RKO (cell line): ENCODE data around the gene LRMDA.
"Not testable (repeated sequence)": the region's sequence is repeated elsewhere in the genome, so short reads cannot be mapped to it uniquely, and the experiment has no call there.

Experiments
- DNase-seq: peaks from one replicate; pipeline ENCODE4 v3.0.0-alpha.2; 2016; ENCODE audit warnings: low spot score

Gene LRMDA

DNA sequence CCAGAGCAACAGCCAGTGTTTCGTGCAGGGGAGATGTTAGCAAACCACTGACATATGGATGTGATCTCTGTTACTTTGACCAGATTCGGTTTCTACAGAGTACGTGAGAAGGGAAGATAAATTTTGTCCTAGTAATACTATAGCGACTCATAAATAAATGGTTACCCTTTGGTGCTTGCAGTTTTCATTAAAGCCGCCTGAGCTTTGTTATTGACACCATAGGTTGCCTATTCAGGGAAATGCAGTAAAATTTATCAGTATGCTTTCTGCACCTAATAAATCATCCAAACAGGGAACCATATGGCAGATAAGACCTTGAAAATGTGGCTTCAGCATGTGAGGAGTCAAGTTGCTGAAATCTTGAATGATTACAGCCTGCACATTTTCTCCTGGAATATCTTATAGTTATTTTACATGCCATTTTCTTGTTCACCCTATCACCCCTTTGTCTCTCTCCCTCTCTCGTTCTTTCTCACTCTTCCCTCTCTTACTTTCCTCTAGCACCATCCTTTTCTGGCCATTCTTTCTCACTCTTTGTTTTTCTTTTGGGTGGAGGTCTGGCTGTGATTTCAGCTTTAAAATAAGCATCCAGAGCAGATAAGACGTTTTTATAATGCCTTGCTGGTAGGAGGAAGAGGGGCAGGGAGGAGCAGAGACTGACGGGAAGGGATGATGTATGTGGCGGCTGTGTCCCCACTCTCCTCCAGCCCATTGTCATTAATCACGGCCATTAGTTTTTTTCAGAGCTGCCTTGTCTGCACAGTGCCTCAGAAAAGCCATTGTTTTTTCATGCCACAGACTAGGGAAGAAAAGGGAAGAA, 182.5 kb downstream of the LRMDA start:
- no peak for DNase-seq

GRCh38 chr10:75616076-75616475, 184.7 kb downstream of the LRMDA start:
- no peak for DNase-seq

DNA sequence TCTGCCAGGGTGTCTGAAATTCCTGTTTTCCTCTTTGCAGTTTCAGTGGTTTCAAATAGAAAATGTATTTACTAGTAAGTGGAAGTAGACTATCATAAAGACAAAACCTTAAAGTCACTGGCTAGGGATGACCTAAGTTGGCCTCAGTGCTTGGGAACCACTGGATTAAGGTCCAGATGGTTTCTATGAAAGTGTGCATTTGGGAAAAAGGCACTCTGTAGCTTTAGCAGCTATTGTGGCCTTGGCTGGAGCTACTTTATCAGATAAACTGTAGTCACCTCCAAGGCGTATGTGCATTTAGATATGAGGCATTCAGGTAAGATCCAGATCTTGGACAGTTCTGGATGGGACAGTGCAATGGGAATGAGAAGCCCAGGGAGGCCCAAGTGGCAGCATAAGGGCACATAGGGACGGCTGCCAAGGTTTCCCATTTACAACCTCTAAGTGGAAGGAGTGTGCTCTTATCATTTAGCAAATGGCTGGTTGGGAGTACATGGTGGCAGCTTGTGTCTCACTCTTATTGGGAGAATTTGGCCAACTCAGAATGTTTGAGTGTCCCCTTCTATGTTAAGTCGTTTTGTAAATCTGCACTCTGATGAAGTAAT, 185.6 kb downstream of the LRMDA start:
- DNase-seq: no peak

DNA sequence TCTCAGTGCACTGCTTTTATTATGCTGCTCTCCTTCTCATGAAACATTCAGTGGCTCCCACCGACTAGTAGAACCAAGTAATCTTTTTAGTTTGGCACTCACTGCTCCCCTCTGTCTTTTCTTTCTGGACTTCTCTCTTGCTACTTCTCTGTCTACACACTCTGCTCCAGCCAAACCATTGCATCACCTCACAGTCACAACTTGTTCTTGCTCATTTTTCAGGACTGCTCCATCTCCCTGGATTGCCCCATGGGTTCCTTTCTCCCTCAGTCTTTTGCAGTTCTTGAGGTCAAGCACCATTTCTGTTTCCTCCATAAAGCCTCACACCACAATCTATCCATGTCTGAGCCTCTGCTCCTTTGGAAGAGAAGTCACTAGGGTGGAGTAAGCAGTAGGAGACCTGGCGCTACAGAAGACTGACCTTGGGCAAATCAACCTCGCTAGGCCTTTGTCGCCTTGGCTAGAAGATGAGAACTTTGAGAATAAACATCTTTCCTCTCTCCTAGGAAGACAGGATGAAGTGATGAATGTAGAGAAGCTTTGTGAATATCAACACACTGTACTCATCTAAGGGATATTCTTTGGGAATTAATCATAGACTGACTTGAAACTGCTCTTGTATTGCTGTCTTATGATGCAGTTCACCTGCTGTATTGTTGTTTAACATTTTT, 186.2 kb downstream of the LRMDA start:
- no peak for DNase-seq

GRCh38 chr10:75619635-75620034, 188.2 kb downstream of the LRMDA start:
- no peak for DNase-seq

DNA sequence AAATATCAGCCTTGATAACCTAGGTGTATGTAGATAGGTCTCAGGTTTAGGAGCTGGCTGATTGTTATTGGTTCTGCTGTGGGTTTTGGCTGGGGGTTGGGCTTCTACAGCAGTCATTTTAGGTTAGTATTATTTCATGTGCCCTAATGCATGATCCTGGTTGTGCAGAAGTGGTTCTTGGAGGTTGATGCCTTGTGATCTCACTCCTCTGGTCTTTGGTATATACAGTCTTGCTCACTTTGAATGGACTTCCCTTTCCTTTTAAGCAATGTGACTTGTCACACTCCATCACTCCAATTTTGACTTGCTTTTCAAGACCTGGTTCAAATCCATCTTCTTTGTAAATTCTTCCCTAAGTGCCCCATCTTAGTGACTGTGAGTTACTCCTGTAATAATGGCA, 188.9 kb downstream of the LRMDA start:
- no peak for DNase-seq

GRCh38 chr10:75621003-75621402, 189.6 kb downstream of the LRMDA start:
- DNase-seq: not testable (repeated sequence)

DNA sequence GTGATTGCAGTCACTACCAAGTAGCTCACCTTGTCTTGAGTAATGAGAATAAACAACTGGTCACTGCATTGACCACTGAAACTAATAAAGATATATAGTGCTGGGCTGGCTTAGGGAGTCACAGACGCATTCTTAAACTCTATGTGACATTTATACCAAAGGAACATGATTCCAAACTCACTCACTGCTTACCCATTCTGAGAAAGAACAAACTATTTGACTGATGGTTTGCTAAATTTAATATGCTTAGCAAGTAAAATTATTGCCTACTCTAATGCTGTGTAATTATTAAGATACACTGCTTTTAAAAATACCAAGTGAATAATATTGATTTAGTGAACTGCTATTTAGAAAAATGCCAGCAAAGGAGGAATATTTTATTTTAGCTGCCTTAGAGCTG, 191.1 kb downstream of the LRMDA start:
- DNase-seq: no peak

- DNase-seq: no peak
These were observed 192.1 kb downstream of the LRMDA start for GRCh38 chr10:75623310-75624093.

- DNase-seq: no peak
These were observed 193.2 kb downstream of the LRMDA start for GRCh38 chr10:75624638-75625037.

GRCh38 chr10:75630746-75631145, 199.3 kb downstream of the LRMDA start:
- DNase-seq: no peak

GRCh38 chr10:75632805-75633462, 201.5 kb downstream of the LRMDA start:
- DNase-seq: no peak

- DNase-seq: no peak
These were observed 202.1 kb downstream of the LRMDA start for GRCh38 chr10:75633568-75633967.

GRCh38 chr10:75634947-75635346, 203.5 kb downstream of the LRMDA start:
- no peak for DNase-seq

- DNase-seq: no peak
These were observed 207.3 kb downstream of the LRMDA start for GRCh38 chr10:75638752-75639151.

DNA sequence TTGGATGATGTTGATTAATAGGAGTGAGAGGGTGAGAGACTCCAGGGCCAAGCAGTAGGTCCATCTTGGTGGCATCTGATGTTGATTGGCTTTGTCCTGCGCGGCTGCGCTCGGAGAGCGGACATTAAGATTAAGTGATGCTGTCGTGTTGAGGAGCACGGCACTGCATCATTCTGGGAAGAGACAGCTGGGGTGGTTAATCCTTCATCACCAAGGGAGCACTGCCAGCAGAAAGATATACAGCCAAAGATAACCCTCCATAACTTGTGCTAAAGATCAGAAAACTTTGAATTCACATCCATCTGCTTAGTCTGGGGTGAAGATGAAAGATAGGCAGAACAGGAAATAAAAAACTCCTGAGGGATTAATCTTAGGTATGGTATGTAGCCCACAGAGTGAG, 208.3 kb downstream of the LRMDA start:
- DNase-seq: no peak

- DNase-seq: no peak
These were observed 209.0 kb downstream of the LRMDA start for GRCh38 chr10:75640381-75640780.

DNA sequence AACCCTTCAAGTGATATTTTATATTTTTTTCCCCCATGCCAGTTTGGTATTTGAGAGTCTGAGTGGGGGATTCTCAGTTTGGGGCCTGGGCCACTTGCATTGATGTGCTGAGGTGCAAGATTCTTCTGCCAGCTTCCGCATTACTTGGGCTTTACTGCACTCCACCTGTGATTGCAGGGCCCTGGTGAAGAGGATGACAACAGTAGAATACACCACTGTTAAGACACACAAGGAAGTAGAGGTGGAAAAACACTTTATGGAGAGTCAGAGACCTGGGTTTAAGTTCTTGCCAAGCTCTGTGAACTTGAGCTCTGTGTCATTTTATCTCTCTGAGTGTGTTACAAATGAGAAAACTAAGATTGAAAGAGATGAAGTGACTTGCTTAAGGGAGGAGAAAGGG, 209.4 kb downstream of the LRMDA start:
- no peak for DNase-seq

DNA sequence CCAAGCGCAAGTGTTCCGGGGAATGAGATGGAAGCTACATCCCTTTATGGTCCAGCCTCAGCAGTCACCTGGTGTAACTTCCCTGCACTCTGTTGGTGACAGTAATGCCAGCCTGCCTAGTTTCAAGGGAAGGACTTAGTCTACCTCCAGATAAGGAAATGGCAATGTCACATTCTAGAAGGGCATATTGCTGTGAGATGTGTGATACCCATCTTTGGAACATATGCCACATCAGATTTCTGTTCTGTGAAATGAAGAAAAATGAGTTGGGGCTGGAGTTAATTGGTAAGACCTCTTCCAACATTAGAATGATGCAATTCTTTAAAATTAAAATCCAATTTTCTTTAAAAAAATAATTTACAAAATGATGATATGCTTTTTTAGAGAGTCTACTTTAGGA, 212.0 kb downstream of the LRMDA start:
- DNase-seq: no peak

DNA sequence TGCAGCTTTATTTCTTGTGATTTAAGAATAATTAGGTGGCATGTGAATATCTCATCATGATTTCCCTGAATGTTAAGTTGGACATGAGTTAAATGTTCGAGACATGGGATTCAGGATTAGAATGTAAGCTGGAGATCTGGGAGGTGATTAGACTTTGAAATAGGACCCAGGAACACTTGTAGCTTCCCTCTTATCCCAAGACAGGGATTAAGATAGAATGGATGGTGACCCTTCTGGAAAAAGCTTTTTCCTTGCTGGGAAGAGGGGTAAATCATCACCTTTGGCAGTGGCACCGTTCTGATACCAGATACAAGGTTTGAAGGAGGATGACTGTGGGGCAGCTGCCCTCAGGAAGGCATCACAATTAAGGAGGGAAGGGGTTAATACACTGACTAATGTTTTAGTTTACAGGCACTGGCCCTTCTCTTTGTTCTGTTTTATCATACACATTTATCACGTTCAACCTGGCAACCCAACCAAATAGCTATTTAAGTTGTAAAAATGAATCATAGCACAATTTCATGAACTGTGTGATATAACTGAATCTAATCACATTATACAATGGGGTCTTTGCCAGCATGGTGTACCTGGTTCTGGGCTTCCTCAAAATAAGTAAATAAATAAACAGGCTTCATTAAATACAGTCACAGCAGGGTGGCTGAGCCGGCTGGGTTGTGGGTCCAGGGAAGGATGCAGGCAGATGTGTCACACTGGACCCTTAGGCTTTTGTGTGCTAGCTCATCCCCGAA, 212.7 kb downstream of the LRMDA start:
- DNase-seq: no peak

DNA sequence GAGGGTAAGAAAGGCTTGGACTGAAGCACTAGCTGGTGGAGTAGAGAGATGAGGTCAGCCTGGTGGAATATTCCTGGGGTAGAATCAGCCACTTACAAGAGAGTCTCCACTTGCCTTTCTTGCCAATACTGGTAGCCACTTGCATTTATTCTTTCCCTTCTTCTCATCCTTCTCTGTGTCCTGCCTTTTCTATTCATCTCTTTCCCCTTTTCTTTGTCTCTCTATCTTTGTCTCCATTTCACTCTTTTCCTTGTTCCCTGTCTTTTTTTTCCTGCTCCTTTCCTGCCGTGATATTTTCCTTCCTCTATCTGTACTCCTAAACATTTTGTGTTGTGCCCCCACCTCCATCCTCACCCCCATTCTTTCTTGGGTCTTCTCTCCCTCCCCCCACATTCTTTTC, 214.3 kb downstream of the LRMDA start:
- DNase-seq: no peak
